DMS 273 treated with DMSO at 0.1 percent for 48 hours (cell line): Measurements from ENCODE around the gene FSCN2.

Experiments used
- DNase-seq: peaks from one replicate; lab custom pipeline; 2025; lab: John Stamatoyannopoulos, UW

The FSCN2 gene

GRCh38 chr17:81491181-81491581, 37.0 kb upstream of the FSCN2 start:
- no peak for DNase-seq

GRCh38 chr17:81491761-81492160, 36.4 kb upstream of the FSCN2 start:
- no peak for DNase-seq

GRCh38 chr17:81492202-81492601, 36.0 kb upstream of the FSCN2 start:
- no peak for DNase-seq

GRCh38 chr17:81492706-81493105, 35.5 kb upstream of the FSCN2 start:
- DNase-seq, result no peak

- no peak for DNase-seq
Observed at GRCh38 chr17:81493198-81494038, 34.8 kb upstream of the FSCN2 start.

- DNase-seq, result peak; percentile 89
Observed at GRCh38 chr17:81494626-81495377, 33.4 kb upstream of the FSCN2 start.

GRCh38 chr17:81498953-81499600, 29.1 kb upstream of the FSCN2 start:
- DNase-seq, result no peak

- DNase-seq, result no peak
Observed at GRCh38 chr17:81499601-81499970, 28.6 kb upstream of the FSCN2 start.

GRCh38 chr17:81500047-81500446, 28.1 kb upstream of the FSCN2 start:
- DNase-seq, result no peak

- no peak for DNase-seq
Observed at GRCh38 chr17:81502471-81503017, 25.6 kb upstream of the FSCN2 start.

- no peak for DNase-seq
Observed at GRCh38 chr17:81503619-81504018, 24.6 kb upstream of the FSCN2 start.

- DNase-seq, result peak; percentile 51
Observed at GRCh38 chr17:81508639-81509206, 19.5 kb upstream of the FSCN2 start.

GRCh38 chr17:81509207-81509971, 18.8 kb upstream of the FSCN2 start:
- no peak for DNase-seq

- DNase-seq, result no peak
Observed at GRCh38 chr17:81509972-81510784, 18.0 kb upstream of the FSCN2 start.

- DNase-seq, result no peak
Observed at GRCh38 chr17:81510785-81511553, 17.2 kb upstream of the FSCN2 start.

GRCh38 chr17:81511554-81511803, 16.7 kb upstream of the FSCN2 start:
- DNase-seq, result no peak

GRCh38 chr17:81511804-81512561, 16.2 kb upstream of the FSCN2 start:
- no peak for DNase-seq

GRCh38 chr17:81512562-81513371, 15.4 kb upstream of the FSCN2 start, which contains the start of gene ACTG1:
TSS of gene ACTG1 (minus strand) at chr17:81512799. CDS start at chr17:81512354, 445 bp downstream.
- peak; percentile 51 for DNase-seq
